ENCODE data around the gene CD14. TPM values are rescaled to one million over a fixed set of nuclear protein-coding genes. Genes with fewer than 3 reads are reported as not detected.
A peak's percentile ranks its signal among the peaks of the same experiment; 100 is the strongest.
"Not testable (repeated sequence)": the region's sequence is repeated elsewhere in the genome, so short reads cannot be mapped to it uniquely, and the experiment has no call there.

CD14 gene
- total RNA-seq, 1 experiment from 2014 or later: not detected

- no peak for DNase-seq (ENCODE audit: low read depth)
Observed at GRCh38 chr5:140596321-140596741, 36.6 kb downstream of the CD14 start.

GRCh38 chr5:140595538-140596300, 37.3 kb downstream of the CD14 start:
- no peak for DNase-seq (ENCODE audit: low read depth)

GRCh38 chr5:140594169-140594568, 38.8 kb downstream of the CD14 start:
- DNase-seq (ENCODE audit: low read depth): no peak

- DNase-seq (ENCODE audit: low read depth): not testable (repeated sequence)
Observed at GRCh38 chr5:140593070-140593469, 39.9 kb downstream of the CD14 start.

GRCh38 chr5:140591747-140592372, 41.1 kb downstream of the CD14 start:
- peak; percentile 72 for DNase-seq (ENCODE audit: low read depth)

- DNase-seq (ENCODE audit: low read depth): no peak
Observed at GRCh38 chr5:140590861-140591260, 42.1 kb downstream of the CD14 start.

- DNase-seq (ENCODE audit: low read depth): no peak
Observed at GRCh38 chr5:140588311-140589070, 44.5 kb downstream of the CD14 start.

- no peak for DNase-seq (ENCODE audit: low read depth)
Observed at GRCh38 chr5:140587495-140587894, 45.5 kb downstream of the CD14 start.

Other genes starting within 250 kb of the CD14 start
- gene ANKHD1, start 231.3 kb downstream of the CD14 start, total RNA-seq (2014; rRNA removed; shearing (Covaris generic)): 25.2 and 29.0 TPM in 2 replicates
- 0.80 TPM in 1 of 2 replicates, not detected in the other for gene EIF4EBP3, start 85.5 kb downstream of the CD14 start, total RNA-seq (2014; rRNA removed; shearing (Covaris generic))
- gene SRA1, start 75.7 kb downstream of the CD14 start, total RNA-seq (2014; rRNA removed; shearing (Covaris generic)): 54.4 and 56.8 TPM in 2 replicates
- gene APBB3, start 68.6 kb downstream of the CD14 start, total RNA-seq (2014; rRNA removed; shearing (Covaris generic)): 5.0 and 5.3 TPM in 2 replicates
- 24.9 and 36.9 TPM in 2 replicates for gene SLC35A4, start 68.3 kb downstream of the CD14 start, total RNA-seq (2014; rRNA removed; shearing (Covaris generic))
- gene TMCO6, start 6.3 kb upstream of the CD14 start, total RNA-seq (2014; rRNA removed; shearing (Covaris generic)): 7.6 and 9.8 TPM in 2 replicates
- gene NDUFA2, start 14.5 kb upstream of the CD14 start, total RNA-seq (2014; rRNA removed; shearing (Covaris generic)): 167 and 190 TPM in 2 replicates
- gene IK, start 14.7 kb upstream of the CD14 start, total RNA-seq (2014; rRNA removed; shearing (Covaris generic)): 118 and 141 TPM in 2 replicates
- 29.4 and 41.4 TPM in 2 replicates for gene WDR55, start 31.7 kb upstream of the CD14 start, total RNA-seq (2014; rRNA removed; shearing (Covaris generic))
- gene DND1, start 40.4 kb upstream of the CD14 start, total RNA-seq (2014; rRNA removed; shearing (Covaris generic)): 1.8 and 2.8 TPM in 2 replicates
- gene HARS1, start 58.2 kb upstream of the CD14 start, total RNA-seq (2014; rRNA removed; shearing (Covaris generic)): 116 and 121 TPM in 2 replicates
- 34.6 and 39.3 TPM in 2 replicates for gene HARS2, start 58.3 kb upstream of the CD14 start, total RNA-seq (2014; rRNA removed; shearing (Covaris generic))
- 22.9 and 24.3 TPM in 2 replicates for gene ZMAT2, start 67.3 kb upstream of the CD14 start, total RNA-seq (2014; rRNA removed; shearing (Covaris generic))
- gene PCDHA1, start 153.0 kb upstream of the CD14 start, total RNA-seq (2014; rRNA removed; shearing (Covaris generic)): 0.03 and 0.23 TPM in 2 replicates
- gene PCDHA2, start 161.7 kb upstream of the CD14 start, total RNA-seq (2014; rRNA removed; shearing (Covaris generic)): not detected in 2 replicates
- 0.06 TPM in 1 of 2 replicates, not detected in the other for gene PCDHA3, start 167.9 kb upstream of the CD14 start, total RNA-seq (2014; rRNA removed; shearing (Covaris generic))
- 0.06 and 0.07 TPM in 2 replicates for gene PCDHA4, start 173.9 kb upstream of the CD14 start, total RNA-seq (2014; rRNA removed; shearing (Covaris generic))
- not detected in 2 replicates for gene PCDHA5, start 188.4 kb upstream of the CD14 start, total RNA-seq (2014; rRNA removed; shearing (Covaris generic))
- 0.03 and 0.10 TPM in 2 replicates for gene PCDHA6, start 194.8 kb upstream of the CD14 start, total RNA-seq (2014; rRNA removed; shearing (Covaris generic))
- gene PCDHA7, start 201.1 kb upstream of the CD14 start, total RNA-seq (2014; rRNA removed; shearing (Covaris generic)): not detected in 2 replicates
- gene PCDHA8, start 208.0 kb upstream of the CD14 start, total RNA-seq (2014; rRNA removed; shearing (Covaris generic)): not detected in 2 replicates
- not detected in 2 replicates for gene PCDHA9, start 215.2 kb upstream of the CD14 start, total RNA-seq (2014; rRNA removed; shearing (Covaris generic))
- not detected in 2 replicates for gene PCDHA10, start 222.7 kb upstream of the CD14 start, total RNA-seq (2014; rRNA removed; shearing (Covaris generic))
- not detected in 2 replicates for gene PCDHA11, start 235.8 kb upstream of the CD14 start, total RNA-seq (2014; rRNA removed; shearing (Covaris generic))
- gene PCDHA12, start 242.1 kb upstream of the CD14 start, total RNA-seq (2014; rRNA removed; shearing (Covaris generic)): not detected in 2 replicates
- not detected in 2 replicates for gene PCDHA13, start 248.9 kb upstream of the CD14 start, total RNA-seq (2014; rRNA removed; shearing (Covaris generic))